Adipocyte (in vitro differentiated cells): ENCODE results near the gene CRYBA4.
"Not testable (repeated sequence)": the region's sequence is repeated elsewhere in the genome, so short reads cannot be mapped to it uniquely, and the experiment has no call there.

Experiments used
- DNase-seq: peaks from one replicate; pipeline ENCODE4 v3.0.0-alpha.2; 2015; ENCODE audit warnings: low read depth
- H3K27me3 ChIP-seq: replicated peaks from 2 replicates; pipeline ENCODE4 v1.7.0; 2013; ENCODE audit warnings: mild to moderate bottlenecking, low read length, moderate library complexity; ENCODE audit not compliant: control insufficient read depth, insufficient read depth
- H3K36me3 ChIP-seq: 2 replicates; pipeline ENCODE4 v1.7.0; 2013; ENCODE audit warnings: low read length, mild to moderate bottlenecking, moderate library complexity; ENCODE audit not compliant: control insufficient read depth, insufficient read depth, severe bottlenecking
- H3K4me1 ChIP-seq: 2 replicates; pipeline ENCODE4 v1.7.0; 2013; ENCODE audit warnings: mild to moderate bottlenecking, low read length, moderate library complexity; ENCODE audit not compliant: control insufficient read depth, insufficient read depth
- H3K4me3 ChIP-seq: 2 replicates; pipeline ENCODE4 v1.7.0; 2013; ENCODE audit warnings: mild to moderate bottlenecking, low read length, moderate library complexity
- H3K9ac ChIP-seq: 2 replicates; pipeline ENCODE4 v1.7.0; 2013; ENCODE audit warnings: mild to moderate bottlenecking, low read length, moderate library complexity
- H3K9me3 ChIP-seq: 2 replicates; pipeline ENCODE4 v1.7.0; 2013; ENCODE audit warnings: mild to moderate bottlenecking, low read length, moderate library complexity; ENCODE audit not compliant: control insufficient read depth

The CRYBA4 gene

GRCh38 chr22:26599505-26599904, 22.3 kb upstream of the CRYBA4 start:
- no peak for DNase-seq
- Histone ChIP-seq H3K4me3 (no peak overlapping the region), H3K9ac (no peak overlapping the region), H3K4me1 (no peaks in the 10 kb centered on the region), H3K9me3 (no peaks in the 10 kb centered on the region), H3K27me3 (peaks cover 35% of the 10 kb centered on the region), H3K36me3 (no peaks in the 10 kb centered on the region)

GRCh38 chr22:26601726-26602125, 20.0 kb upstream of the CRYBA4 start:
- Histone ChIP-seq H3K27me3 (peaks cover 32% of the 10 kb centered on the region), H3K9me3 (no peaks in the 10 kb centered on the region), H3K4me3 (no peak overlapping the region), H3K9ac (no peak overlapping the region), H3K36me3 (no peaks in the 10 kb centered on the region), H3K4me1 (no peaks in the 10 kb centered on the region)
- no peak for DNase-seq

DNA sequence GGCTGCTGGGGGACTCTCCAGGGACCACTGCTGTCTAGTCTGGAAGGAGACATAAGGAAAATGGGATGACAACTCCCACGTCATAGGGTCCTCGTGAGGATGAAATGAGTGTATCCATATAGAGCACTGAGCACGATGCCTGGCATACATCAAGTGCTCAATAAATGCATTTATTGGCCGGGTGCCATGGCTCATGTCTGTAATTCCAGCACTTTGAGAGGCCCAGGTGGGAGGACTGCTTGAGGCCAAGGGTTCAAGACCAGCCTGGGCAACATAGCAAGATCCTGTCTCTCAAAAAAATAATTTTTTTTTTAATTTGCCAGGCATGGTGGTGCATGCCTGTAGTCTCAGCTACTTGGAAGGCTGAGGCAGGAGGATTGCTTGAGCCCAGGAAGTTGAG, 19.6 kb upstream of the CRYBA4 start:
- no peaks in the 10 kb centered on the region for H3K4me1 ChIP-seq

GRCh38 chr22:26604368-26604767, 17.4 kb upstream of the CRYBA4 start:
- H3K4me1 ChIP-seq, result no peaks in the 10 kb centered on the region
- DNase-seq, result no peak
- H3K9ac ChIP-seq, result no peak overlapping the region
- no peaks in the 10 kb centered on the region for H3K9me3 ChIP-seq
- no peak overlapping the region for H3K4me3 ChIP-seq
- H3K36me3 ChIP-seq, result no peaks in the 10 kb centered on the region
- H3K27me3 ChIP-seq, result peaks cover 21% of the 10 kb centered on the region

More for the DNA sequence above, 19.6 kb upstream of the CRYBA4 start:
- H3K4me3 ChIP-seq, result no peak overlapping the region
- H3K9ac ChIP-seq, result no peak overlapping the region
- H3K36me3 ChIP-seq, result no peaks in the 10 kb centered on the region
- H3K9me3 ChIP-seq, result no peaks in the 10 kb centered on the region
- peaks cover 28% of the 10 kb centered on the region for H3K27me3 ChIP-seq
- DNase-seq, result no peak

DNA sequence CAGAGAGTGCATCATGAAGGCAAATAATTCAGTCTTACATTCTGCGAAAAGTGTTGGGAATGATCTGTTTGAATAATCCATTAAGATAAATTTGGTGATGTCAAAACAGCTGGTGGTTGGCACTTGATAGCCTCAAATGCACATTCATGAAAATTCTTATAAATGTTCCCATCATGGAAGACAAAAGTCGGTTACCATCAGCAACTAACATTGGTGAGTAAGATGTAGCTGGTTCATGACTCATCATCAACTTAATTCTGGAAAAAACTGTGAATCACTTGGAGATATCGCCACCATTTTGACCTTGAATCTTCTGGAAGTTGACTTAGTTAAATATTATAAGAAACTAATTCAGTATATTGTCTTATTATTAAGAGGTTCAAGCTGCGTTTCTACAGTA, 15.2 kb upstream of the CRYBA4 start:
- H3K4me1 ChIP-seq, result peaks cover 7% of the 10 kb centered on the region
- no peak overlapping the region for H3K9ac ChIP-seq
- peaks cover 7% of the 10 kb centered on the region for H3K27me3 ChIP-seq
- H3K36me3 ChIP-seq, result no peaks in the 10 kb centered on the region
- no peaks in the 10 kb centered on the region for H3K9me3 ChIP-seq
- peak; percentile 12 for DNase-seq
- no peak overlapping the region for H3K4me3 ChIP-seq

GRCh38 chr22:26608129-26608528, 13.6 kb upstream of the CRYBA4 start:
- no peaks in the 10 kb centered on the region for H3K9me3 ChIP-seq
- H3K27me3 ChIP-seq, result peaks cover 19% of the 10 kb centered on the region
- no peak overlapping the region for H3K4me3 ChIP-seq
- peaks cover 7% of the 10 kb centered on the region for H3K4me1 ChIP-seq
- no peak overlapping the region for H3K9ac ChIP-seq
- no peak for DNase-seq
- no peaks in the 10 kb centered on the region for H3K36me3 ChIP-seq

DNA sequence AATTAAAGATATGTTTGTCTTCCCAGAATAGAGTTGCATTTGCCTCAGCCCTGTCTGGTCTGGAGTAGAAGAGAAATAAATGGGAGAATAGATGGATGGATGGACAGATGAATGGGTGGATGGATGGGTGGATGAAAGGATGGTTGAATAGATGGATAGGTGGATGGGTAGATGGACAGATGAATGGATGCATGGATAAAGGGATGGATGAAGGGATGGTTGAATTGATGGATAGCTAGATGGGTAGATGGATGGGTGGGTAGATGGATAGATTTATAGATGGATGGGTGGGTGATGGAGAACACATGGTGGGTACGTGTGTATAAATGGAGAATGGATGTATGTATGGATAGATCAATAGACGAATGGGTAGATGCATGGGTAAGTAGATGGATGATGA, 12.5 kb upstream of the CRYBA4 start:
- no peak overlapping the region for H3K4me3 ChIP-seq
- H3K36me3 ChIP-seq, result no peaks in the 10 kb centered on the region
- H3K4me1 ChIP-seq, result peaks cover 7% of the 10 kb centered on the region
- peaks cover 22% of the 10 kb centered on the region for H3K27me3 ChIP-seq
- no peak overlapping the region for H3K9ac ChIP-seq
- no peak for DNase-seq
- H3K9me3 ChIP-seq, result no peaks in the 10 kb centered on the region

DNA sequence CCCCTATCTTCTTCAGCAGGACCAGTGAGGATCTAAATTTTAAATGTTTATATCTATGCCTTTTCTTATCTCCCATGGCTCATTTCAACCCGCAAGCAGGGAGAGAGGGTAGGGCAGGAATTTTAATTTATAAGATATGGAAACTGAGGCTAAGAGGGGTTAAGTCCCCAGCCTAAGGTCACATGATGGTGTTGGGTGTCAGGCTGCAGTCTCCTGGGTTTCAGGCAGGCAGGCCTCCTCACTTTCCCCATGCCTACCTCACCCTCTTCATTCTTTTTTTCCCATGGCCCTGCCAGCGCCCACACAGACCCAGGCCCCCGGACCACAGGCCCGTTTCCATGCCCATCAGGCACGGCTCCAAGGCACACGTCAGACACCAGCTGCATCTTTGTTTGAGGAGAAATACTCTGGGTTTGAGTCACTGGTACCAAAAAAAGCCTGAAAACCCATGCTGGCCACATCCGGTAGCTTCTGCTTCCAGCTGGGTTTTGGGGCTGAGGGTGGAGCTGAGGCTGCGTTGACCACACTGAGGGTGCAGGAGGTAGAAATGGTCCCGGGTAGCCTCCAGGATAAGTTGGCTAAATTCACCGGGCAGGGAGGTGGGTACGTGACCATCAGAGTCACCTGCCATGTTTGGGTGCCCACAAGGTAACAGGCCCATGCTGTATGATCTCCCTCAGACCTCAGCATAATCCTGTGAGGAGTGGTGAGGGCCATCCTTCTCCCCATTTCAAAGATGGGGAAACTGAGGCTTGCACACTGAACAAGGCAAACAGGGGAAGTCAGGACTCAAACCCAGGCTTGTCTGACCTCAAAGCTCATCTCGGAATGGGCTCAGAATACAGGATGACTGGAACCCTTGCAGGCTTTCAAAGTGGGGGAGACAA, 11.4 kb upstream of the CRYBA4 start:
- Histone ChIP-seq H3K36me3 (no peaks in the 10 kb centered on the region), H3K4me3 (no peak overlapping the region), H3K4me1 (peaks cover 7% of the 10 kb centered on the region), H3K9ac (no peak overlapping the region), H3K27me3 (peaks cover 31% of the 10 kb centered on the region), H3K9me3 (no peaks in the 10 kb centered on the region)
- DNase-seq, result peak; percentile 86

- Histone ChIP-seq H3K27me3 (peaks cover 34% of the 10 kb centered on the region), H3K4me1 (peaks cover 7% of the 10 kb centered on the region), H3K4me3 (no peak overlapping the region), H3K36me3 (no peaks in the 10 kb centered on the region), H3K9me3 (no peaks in the 10 kb centered on the region), H3K9ac (no peak overlapping the region)
- no peak for DNase-seq
Observed at GRCh38 chr22:26610996-26611395, 10.8 kb upstream of the CRYBA4 start.

DNA sequence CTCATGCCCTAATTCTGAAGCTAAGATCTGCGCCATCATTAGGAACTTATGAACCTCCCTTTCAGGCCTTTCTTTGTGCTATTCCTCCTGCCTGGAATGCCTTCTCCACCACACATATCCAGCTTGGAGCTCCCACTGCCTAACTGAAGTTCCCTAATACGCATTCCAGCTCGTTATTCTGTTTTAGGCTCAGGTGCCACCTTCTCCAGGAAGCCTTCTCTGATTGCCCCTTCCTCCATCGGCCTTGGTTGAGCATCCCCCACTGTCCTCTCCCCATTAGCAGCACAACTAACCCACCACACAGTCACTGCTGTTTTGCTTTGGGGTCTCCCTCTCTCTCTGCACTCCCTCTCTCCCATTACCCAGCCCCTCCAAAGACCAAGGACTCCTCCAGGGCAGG, 9.1 kb upstream of the CRYBA4 start:
- Histone ChIP-seq H3K27me3 (peaks cover 51% of the 10 kb centered on the region), H3K4me3 (no peak overlapping the region), H3K9ac (no peak overlapping the region), H3K4me1 (peaks cover 7% of the 10 kb centered on the region), H3K36me3 (no peaks in the 10 kb centered on the region), H3K9me3 (no peaks in the 10 kb centered on the region)
- DNase-seq, result no peak

DNA sequence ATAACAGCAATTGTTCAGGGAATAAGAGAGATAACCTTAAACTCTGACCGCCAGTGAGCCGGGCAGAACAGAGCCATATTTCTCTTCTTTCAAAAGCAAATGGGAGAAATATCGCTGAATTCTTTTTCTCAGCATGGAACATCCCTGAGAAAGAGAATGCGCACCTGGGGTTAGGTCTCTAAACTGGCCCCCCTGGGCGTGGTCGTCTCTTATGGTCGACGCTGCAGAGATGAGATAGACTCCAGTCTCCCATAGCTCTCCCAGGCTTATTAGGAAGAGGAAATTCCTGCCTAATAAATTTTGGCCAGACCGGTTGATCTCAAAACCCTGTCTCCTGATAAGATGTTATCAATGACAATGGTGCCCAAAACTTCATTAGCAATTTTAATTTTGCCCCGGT, 8.0 kb upstream of the CRYBA4 start:
- H3K9ac ChIP-seq, H3K9me3 ChIP-seq, H3K36me3 ChIP-seq, H3K4me1 ChIP-seq, H3K4me3 ChIP-seq, DNase-seq: not testable (repeated sequence)
- peaks cover 51% of the 10 kb centered on the region for H3K27me3 ChIP-seq

GRCh38 chr22:26614322-26614721, 7.4 kb upstream of the CRYBA4 start:
- Histone ChIP-seq H3K27me3 (peaks cover 49% of the 10 kb centered on the region), H3K4me3 (no peak overlapping the region), H3K36me3 (no peaks in the 10 kb centered on the region), H3K9ac (no peak overlapping the region), H3K4me1 (peaks cover 7% of the 10 kb centered on the region), H3K9me3 (no peaks in the 10 kb centered on the region)
- no peak for DNase-seq
